CD4-positive, alpha-beta T cell treated with Interleukin-12 subunit alpha and Interleukin-12 subunit beta, for 1 hour (primary cell): ENCODE results near the gene SLC9C2.
"Not testable (repeated sequence)": the region's sequence is repeated elsewhere in the genome, so short reads cannot be mapped to it uniquely, and the experiment has no call there.

ENCODE experiments used
- DNase-seq: peaks from one replicate; pipeline ENCODE4 v3.0.0-alpha.2; 2020

Gene SLC9C2

GRCh38 chr1:173581383-173582079 lies 21.3 kb downstream of the SLC9C2 start:
- no peak for DNase-seq

- no peak for DNase-seq
Measured at GRCh38 chr1:173580658-173581057, 22.2 kb downstream of the SLC9C2 start.

- no peak for DNase-seq
Measured at GRCh38 chr1:173580071-173580470, 22.8 kb downstream of the SLC9C2 start.

GRCh38 chr1:173573596-173573995 lies 29.3 kb downstream of the SLC9C2 start:
- DNase-seq, result no peak

DNA sequence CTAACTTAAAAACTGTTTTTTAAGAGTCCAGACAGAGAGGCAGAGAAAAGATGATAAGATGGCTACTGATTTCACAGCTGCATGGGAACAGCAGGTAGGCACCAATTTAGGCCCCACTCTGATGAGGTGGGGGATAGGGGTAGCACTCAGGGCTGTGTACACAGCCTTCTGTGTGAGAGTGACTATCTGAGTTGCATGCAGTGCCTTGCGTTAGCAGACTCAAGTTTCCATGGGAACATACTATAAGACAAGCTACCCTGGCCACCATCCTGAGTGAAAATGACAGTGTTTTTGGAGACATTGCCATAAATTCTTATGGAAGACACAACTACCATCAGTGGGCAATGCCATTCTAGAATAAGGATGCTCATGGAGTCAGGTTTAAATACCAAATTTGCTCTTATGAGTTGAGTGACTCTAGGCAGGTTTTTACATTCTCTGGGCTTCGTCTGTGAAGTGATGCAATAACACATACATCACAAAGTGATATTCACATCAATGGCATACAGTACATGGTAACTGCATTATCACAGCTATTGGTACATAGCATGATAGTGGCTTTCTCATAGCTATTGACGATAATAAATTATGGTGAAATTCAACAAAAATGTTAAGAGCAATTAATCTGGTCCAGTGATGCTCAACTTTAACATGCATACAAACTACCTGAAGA lies 30.5 kb downstream of the SLC9C2 start:
- no peak for DNase-seq

DNA sequence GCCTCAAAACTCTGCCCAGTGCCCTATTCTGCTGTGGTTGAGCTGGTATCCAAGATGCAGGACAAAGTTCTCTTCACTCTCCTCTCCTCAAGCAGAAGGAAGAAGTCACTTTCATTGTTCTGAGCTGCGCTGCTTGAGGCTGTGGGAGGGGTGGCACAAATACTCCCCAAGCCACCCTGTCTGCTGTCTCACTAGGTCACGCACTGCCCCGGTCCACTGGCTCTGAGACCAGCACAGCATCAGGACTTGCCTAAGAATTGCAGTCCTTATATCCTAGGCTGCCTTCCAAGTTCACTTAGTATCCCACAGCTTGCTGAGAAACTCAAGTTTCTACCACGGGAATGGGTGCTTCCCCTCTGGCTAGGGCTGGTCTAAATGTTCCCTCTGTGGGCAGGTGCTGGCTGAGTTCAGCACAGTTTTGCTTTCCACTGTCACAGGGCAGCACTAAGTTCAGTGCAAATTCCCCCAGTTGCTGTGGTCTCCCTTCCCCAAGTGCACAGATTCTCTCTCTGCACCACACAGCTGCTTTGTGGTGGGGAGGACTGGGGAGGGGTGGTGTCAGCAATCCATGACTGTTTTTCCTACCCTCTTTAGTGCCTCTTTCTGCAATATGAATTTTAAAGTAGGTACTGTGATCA lies 32.4 kb downstream of the SLC9C2 start:
- no peak for DNase-seq

- DNase-seq, result no peak
Measured at GRCh38 chr1:173568483-173568882, 34.4 kb downstream of the SLC9C2 start.

GRCh38 chr1:173563846-173564245 lies 39.0 kb downstream of the SLC9C2 start:
- DNase-seq, result not testable (repeated sequence)

- DNase-seq, result no peak
Measured at GRCh38 chr1:173562813-173563212, 40.1 kb downstream of the SLC9C2 start.

GRCh38 chr1:173561263-173561662 lies 41.6 kb downstream of the SLC9C2 start:
- no peak for DNase-seq

DNA sequence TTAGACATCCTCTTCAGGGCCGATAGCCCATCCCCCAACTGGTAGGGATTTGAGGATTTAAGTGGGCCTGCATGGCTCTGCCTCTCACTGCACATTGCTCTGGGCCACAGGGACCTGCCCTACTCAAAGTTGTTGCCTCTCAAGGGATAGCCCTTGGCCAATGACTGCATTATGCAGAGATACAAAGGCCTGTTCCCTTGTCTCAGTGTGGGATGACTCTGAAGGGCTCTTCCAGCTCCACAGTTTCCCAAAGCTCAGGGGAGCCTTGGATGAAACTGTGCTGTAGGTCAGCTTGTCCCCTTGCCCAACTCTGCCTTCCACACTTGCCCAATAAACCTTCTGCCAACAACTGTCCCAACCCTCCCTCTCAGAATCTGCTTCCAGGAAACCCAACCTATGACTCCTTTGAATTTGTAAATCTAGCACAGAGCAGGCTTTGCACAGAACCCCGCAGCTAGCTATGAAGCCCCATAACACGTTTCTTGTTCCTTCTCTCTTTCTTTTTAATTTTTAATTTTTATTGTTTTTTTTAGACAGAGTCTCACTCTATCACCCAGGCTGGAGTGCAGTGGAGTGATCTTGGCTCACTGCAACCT lies 42.5 kb downstream of the SLC9C2 start:
- no peak for DNase-seq

- DNase-seq, result no peak
Measured at GRCh38 chr1:173555651-173556305, 47.1 kb downstream of the SLC9C2 start.

- DNase-seq, result no peak
Measured at GRCh38 chr1:173554541-173555250, 48.2 kb downstream of the SLC9C2 start.

- no peak for DNase-seq
Measured at GRCh38 chr1:173554089-173554488, 48.8 kb downstream of the SLC9C2 start.

DNA sequence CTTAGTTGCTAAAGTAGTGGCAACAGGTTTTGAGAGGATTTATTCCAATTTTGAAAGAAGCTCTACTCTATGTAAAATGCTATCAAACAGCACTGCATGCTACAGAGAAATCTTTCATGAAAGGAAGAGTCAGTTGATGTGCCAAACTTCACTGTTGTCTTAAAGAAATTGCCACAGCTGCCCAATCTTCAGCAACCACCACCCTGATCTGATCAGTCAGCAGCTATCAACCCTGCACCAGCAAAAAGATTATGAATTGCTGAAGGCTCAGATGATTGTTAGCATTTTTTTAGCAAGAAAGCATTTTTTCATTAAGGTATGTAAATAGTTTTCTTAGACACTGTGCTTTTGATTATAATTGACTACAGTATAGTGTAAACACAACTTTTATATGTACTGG lies 49.6 kb downstream of the SLC9C2 start:
- no peak for DNase-seq

- DNase-seq, result no peak
Measured at GRCh38 chr1:173551699-173552098, 51.2 kb downstream of the SLC9C2 start.

GRCh38 chr1:173549813-173550212 lies 53.1 kb downstream of the SLC9C2 start:
- no peak for DNase-seq

GRCh38 chr1:173545688-173546087 lies 57.2 kb downstream of the SLC9C2 start:
- DNase-seq, result no peak

DNA sequence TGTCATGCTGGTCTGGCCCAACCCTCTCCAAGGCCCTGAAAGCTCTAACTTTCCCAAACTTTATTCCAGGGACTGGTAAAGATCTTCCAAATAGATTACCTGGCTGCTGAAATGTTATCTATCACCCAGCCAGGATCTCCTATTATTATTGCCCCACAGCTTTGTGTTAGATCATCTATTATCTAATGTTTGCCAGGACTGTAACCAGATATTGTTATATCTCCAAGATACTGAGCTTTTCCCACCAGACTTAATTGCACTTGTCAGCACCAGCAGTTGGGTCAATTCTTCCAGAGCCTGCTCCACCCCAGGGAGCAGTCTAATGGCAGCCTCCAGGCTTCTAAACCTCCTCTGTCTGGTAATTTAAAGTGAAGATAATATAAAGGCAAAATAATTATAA lies 66.6 kb downstream of the SLC9C2 start:
- DNase-seq, result no peak

DNA sequence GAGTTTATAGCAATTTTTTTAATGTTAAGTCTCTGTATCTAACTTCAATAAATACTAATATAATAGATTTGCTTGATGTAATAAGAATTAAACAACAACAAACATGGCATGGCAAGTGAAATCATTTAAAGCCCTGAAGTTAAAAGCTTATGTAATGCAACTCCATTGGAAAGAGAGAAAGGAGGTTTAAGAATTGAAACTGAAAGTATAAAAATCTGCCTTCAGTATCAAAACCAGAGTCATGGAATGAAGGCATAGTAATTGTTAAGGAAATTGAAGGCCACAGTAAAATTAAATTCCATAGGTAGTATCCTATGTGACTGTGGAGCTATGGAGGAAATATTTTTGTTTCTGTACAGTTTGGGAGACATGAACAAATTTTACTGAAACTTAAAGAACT lies 70.6 kb downstream of the SLC9C2 start:
- peak; percentile 2 for DNase-seq

DNA sequence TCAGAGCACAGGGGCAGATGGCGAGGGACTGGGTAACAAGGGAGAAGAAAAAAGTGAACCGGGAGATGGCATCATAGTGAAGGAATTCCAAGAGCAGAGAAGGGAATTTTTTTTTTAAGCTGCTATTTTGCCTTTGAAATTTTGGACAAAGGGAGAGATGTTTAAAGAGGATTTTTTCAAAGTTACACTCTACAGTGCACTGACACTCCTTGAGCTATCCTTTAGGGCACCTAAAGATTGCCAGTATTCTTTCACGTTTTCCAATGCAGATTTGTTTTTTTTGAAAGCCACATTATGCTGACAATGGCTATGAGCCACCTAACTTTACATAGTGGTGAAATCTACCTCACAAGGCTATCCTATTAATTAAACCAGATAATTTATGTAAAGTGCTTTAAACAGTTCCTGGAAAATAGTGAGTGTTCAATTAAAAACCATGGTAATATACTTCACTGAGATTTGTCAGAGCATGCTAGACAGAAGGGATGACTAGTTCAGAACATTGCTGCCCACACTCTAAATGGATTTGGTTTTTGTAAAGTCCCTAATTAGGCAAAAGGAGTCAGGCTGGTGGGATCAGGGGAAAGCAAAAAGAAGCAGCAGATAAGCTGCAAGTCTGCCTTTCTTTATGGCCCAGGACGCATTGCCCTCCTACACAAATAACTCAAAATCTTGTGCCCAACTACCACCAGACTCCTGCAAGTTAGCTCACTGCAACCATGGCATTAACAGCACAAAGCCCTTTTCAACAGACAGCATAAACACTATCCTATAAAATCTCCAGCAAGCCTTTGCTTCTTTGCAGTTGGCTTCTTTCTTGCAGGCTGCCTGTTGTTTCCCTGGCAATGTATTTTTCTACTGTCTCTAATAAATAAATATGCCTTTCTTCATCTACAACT lies 71.8 kb downstream of the SLC9C2 start:
- DNase-seq, result no peak

DNA sequence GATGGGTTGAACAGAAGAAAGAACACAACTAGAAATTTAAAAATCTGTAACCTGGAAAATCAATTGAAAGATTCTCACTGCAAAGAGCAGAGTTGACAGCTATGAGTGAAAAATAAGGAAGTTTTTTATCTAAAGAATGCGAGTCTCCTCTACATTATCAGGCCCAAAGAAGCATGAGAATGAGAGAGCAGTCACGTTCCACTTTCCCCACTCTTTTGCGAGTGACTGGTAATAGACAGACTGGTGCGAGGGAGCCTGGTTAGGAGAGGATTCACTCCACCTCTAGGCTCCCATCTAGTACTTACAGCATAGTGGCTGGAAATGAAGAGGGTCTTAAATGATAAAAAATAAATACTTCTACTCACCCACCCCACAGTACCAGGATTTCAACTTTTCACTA lies 73.8 kb downstream of the SLC9C2 start:
- DNase-seq, result no peak
